GM12878 (cell line): Measurements from ENCODE around the gene NSUN7. TPM values are rescaled to one million over a fixed set of nuclear protein-coding genes. Genes with fewer than 3 reads are reported as not detected.

ENCODE experiments used
- ATAC-seq: fragments of 200-7000 bp; cut with Tn5 transposase; 3 replicates; pipeline ENCODE4 v1.9.1; 2020; ENCODE audit warnings: mild to moderate bottlenecking, moderate library complexity
- BruUV-seq: library from RNA; stranded (reverse); fragments of 400-500 nt; replicated peaks from 2 replicates; lab custom pipeline; 2021; lab: Mats Ljungman, UMichigan
- CTCF ChIA-PET: fragments of 300-600 bp; sonication (Branson Sonifier 250); formaldehyde crosslinking; extraction: SDS; loops from one replicate; lab custom pipeline; 2021; ENCODE audit warnings: inconsistent platforms; lab: Yijun Ruan, JAX
- POLR2A ChIA-PET: fragments of 350-600 bp; formaldehyde crosslinking; extraction: SDS; loops from one replicate; lab custom pipeline; 2021; ENCODE audit warnings: inconsistent platforms; lab: Charles Lee
- RAD21 ChIA-PET: fragments of 300-600 bp; sonication (Branson Sonifier 250); formaldehyde crosslinking; loops from one replicate; lab custom pipeline; 2023; ENCODE audit warnings: antibody characterized with exemption; ENCODE audit not compliant: unreplicated experiment; lab: Charles Lee
- SMC1A ChIA-PET: fragments of 300-600 bp; sonication (Branson Sonifier 250); formaldehyde crosslinking; loops from one replicate; lab custom pipeline; 2023; ENCODE audit not compliant: unreplicated experiment, uncharacterized antibody; lab: Charles Lee
- DNase-seq: peaks from one replicate; pipeline ENCODE4 v3.0.0-alpha.2; 2011; ENCODE audit warnings: low read depth, low spot score
- FAIRE-seq: peaks from 3 replicates; lab custom pipeline; 2011; peaks lifted over from hg19 to GRCh38; lab: Jason Lieb, UNC
- H2AFZ ChIP-seq: 2 replicates; pipeline ENCODE4 v1.6.0; 2011; ENCODE audit warnings: low read depth, low read length, control low read depth; ENCODE audit not compliant: control insufficient read depth
- H3K27ac ChIP-seq: 2 replicates; pipeline ENCODE4 v1.5.1; 2011; ENCODE audit warnings: control low read depth; ENCODE audit not compliant: control insufficient read depth, insufficient read depth
- H3K27me3 ChIP-seq, 2 experiments: replicated peaks in 1 of 2; 2 replicates each; pipeline versions ENCODE4 v1.6.0 to v1.6.1; 2011; ENCODE audit warnings: low read length in 1 of 2; ENCODE audit not compliant: control insufficient read depth in 2 of 2, insufficient read depth in 2 of 2
- H3K36me3 ChIP-seq, 2 experiments: 2 replicates each; pipeline ENCODE4 v1.5.1; 2011; ENCODE audit warnings: low read length in 1 of 2; ENCODE audit not compliant: control insufficient read depth in 2 of 2, insufficient read depth in 2 of 2
- H3K4me1 ChIP-seq: 2 replicates; pipeline ENCODE4 v1.6.1; 2011; ENCODE audit warnings: mild to moderate bottlenecking, low read length, moderate library complexity, mixed read lengths; ENCODE audit not compliant: control insufficient read depth, insufficient read depth
- H3K4me2 ChIP-seq: 2 replicates; pipeline ENCODE4 v1.6.0; 2011; ENCODE audit warnings: control low read depth; ENCODE audit not compliant: control insufficient read depth, insufficient read depth
- H3K4me3 ChIP-seq: fragments of 200-600 bp; sonication (generic); 2 replicates; pipeline ENCODE4 v1.5.1; 2016
- H3K79me2 ChIP-seq: 2 replicates; pipeline ENCODE4 v1.6.0; 2011; ENCODE audit warnings: low read length; ENCODE audit not compliant: control insufficient read depth, insufficient read depth
- H3K9ac ChIP-seq: 2 replicates; pipeline ENCODE4 v1.8.0; 2011; ENCODE audit warnings: low read length, control low read depth, mixed read lengths; ENCODE audit not compliant: control insufficient read depth, insufficient read depth
- H3K9me3 ChIP-seq: replicated peaks from 3 replicates; pipeline ENCODE4 v1.5.1; 2011; ENCODE audit warnings: mild to moderate bottlenecking, low read length; ENCODE audit not compliant: control insufficient read depth, insufficient read depth
- H4K20me1 ChIP-seq: 2 replicates; pipeline ENCODE4 v1.6.0; 2011; ENCODE audit not compliant: control insufficient read depth, insufficient read depth
- CREM ChIP-seq: IDR thresholded peaks from 2 replicates; pipeline ENCODE4 v1.6.1; 2014; ENCODE audit warnings: antibody characterized with exemption, low read depth
- DPF2 ChIP-seq: fragments of 450-650 bp; IDR thresholded peaks from 2 replicates; pipeline ENCODE4 v1.6.1; 2017; ENCODE audit warnings: mild to moderate bottlenecking
- NR2C1 ChIP-seq: fragments of 450-650 bp; IDR thresholded peaks from 2 replicates; pipeline ENCODE4 v1.6.1; 2017; ENCODE audit warnings: antibody characterized with exemption, mild to moderate bottlenecking, moderate library complexity
- WRNIP1 ChIP-seq: IDR thresholded peaks from 2 replicates; pipeline ENCODE4 v1.6.1; 2011; ENCODE audit warnings: low read depth, low read length, improper control_type of control experiment, borderline replicate concordance
- ZNF622 ChIP-seq: fragments of 450-650 bp; IDR thresholded peaks from 2 replicates; pipeline ENCODE4 v1.6.1; 2017; ENCODE audit warnings: mild to moderate bottlenecking, inconsistent platforms
- WGBS: methylation state at CpG from one replicate; pipeline ENCODE4 v1.1.6; 2016; ENCODE audit warnings: low lambda C conversion rate; ENCODE audit not compliant: insufficient replicate concordance, insufficient coverage; ENCODE audit errors: missing lambda C conversion rate; 5-methylcytosine and 5-hydroxymethylcytosine counted together
- in situ Hi-C: fragments of 300-500 bp; cut with MboI; formaldehyde crosslinking; loops from 9 replicates; pipeline ENCODE4 v1.14.3; 2018; ENCODE audit warnings: mixed read lengths
- intact Hi-C: fragments of 100-400 bp; cut with micrococcal nuclease; formaldehyde crosslinking; loops from one replicate; pipeline ENCODE4 v1.14.2; 2022; ENCODE audit not compliant: unreplicated experiment
- polyA plus RNA-seq, 11 experiments: library from polyadenylated mRNA; depleted of rRNA in 4 of 11; unstranded in 6 of 11; stranded (reverse) in 5 of 11; fragments of >200 nt; fragmentation: Nextera tagmentation in 4 of 11; fragmentation: Illumina TruSeq in 1 of 11; extraction: Ambion mirVana in 4 of 11; extraction: Trizol in 1 of 11; gene quantifications; 1 replicate in 1 of 11; 2 replicates in 10 of 11; pipeline versions ENCODE4 v1.2.1 to v1.2.3, GENCODE V29; 2011 to 2016; ENCODE audit warnings: inconsistent platforms in 2 of 11, missing spikeins in 2 of 11, low read depth in 1 of 11
- total RNA-seq, 4 experiments: library from RNA; depleted of rRNA in 3 of 4; stranded (reverse); fragments of >200 nt in 3 of 4; fragmentation: Illumina TruSeq in 1 of 4; extraction: Trizol in 1 of 4; gene quantifications; 2 replicates each; pipeline versions ENCODE4 v1.2.1 to v1.2.3, GENCODE V29; 2013 to 2021
- TF ChIP-seq, protein P1 (sequence below): fragments of 450-650 bp; IDR thresholded peaks from 2 replicates; pipeline ENCODE4 v1.6.1; 2017; ENCODE audit warnings: mild to moderate bottlenecking, low read depth, inconsistent platforms; ENCODE audit not compliant: poor library complexity, severe bottlenecking
- TF ChIP-seq, protein P2 (sequence below): fragments of 450-650 bp; IDR thresholded peaks from 2 replicates; pipeline ENCODE4 v1.6.1; 2018; ENCODE audit warnings: borderline replicate concordance, mild to moderate bottlenecking; ENCODE audit not compliant: partially characterized antibody

NSUN7 gene
- total and polyA plus RNA-seq, 10 of the 15 experiments (the other 5 are each of a cell fraction or from before 2014, with no cell fraction given), result 0.02 to 0.21 (median 0.15) TPM; not detected in 3

DNA sequence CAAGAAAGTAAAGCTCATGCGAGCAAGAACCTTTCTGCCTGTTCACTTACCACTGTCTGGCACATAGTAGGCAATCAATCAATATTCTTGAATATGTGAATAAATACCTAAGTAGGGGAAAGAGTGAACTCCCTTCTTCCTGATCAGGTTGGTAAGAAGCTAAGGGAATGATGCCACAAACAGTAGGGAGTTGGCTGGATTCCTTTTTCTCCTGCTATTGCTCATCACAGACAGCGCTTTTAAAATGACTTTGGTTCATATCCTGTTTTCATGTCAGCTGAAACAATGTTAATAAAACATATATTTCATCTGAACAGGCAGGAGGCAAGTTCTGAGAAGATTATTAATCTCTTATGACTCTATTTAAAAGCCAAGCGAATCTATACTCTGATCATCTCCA lies 99.2 kb downstream of the NSUN7 start:
- POLR2A ChIA-PET, result no interaction called here
- FAIRE-seq, result no peak

More for the DNA sequence above, 99.2 kb downstream of the NSUN7 start:
- ATAC-seq, result no peak
- no peaks in the 10 kb centered on the region for H3K9me3 ChIP-seq
- no peak for DNase-seq
- H3K36me3 ChIP-seq, result no peaks in the 10 kb centered on the region
- H3K4me3 ChIP-seq, result no peak overlapping the region
- SMC1A ChIA-PET, result interaction anchor here (0.9 to 1.1 kb wide), 3 partner anchors 8 to 49 kb away, joined by 3 to 4 read pairs (median 3); no protein-coding TSS in a partner anchor
- intact Hi-C loops (no loop called here), in situ Hi-C loops (no loop called here)
- H2AFZ ChIP-seq, result no peak overlapping the region
- H3K9ac ChIP-seq, result no peak overlapping the region
- RAD21 ChIA-PET, result interaction anchor here (0.7 kb wide), 1 partner anchor 368 kb away, joined by 3 read pairs; no protein-coding TSS in a partner anchor
- TF ChIP-seq NR2C1 (no peak), DPF2 (no peak), CREM (no peak), WRNIP1 (no peak), ZNF622 (no peak)
- TF ChIP-seq, protein P1, sequence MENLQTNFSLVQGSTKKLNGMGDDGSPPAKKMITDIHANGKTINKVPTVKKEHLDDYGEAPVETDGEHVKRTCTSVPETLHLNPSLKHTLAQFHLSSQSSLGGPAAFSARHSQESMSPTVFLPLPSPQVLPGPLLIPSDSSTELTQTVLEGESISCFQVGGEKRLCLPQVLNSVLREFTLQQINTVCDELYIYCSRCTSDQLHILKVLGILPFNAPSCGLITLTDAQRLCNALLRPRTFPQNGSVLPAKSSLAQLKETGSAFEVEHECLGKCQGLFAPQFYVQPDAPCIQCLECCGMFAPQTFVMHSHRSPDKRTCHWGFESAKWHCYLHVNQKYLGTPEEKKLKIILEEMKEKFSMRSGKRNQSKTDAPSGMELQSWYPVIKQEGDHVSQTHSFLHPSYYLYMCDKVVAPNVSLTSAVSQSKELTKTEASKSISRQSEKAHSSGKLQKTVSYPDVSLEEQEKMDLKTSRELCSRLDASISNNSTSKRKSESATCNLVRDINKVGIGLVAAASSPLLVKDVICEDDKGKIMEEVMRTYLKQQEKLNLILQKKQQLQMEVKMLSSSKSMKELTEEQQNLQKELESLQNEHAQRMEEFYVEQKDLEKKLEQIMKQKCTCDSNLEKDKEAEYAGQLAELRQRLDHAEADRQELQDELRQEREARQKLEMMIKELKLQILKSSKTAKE, result no peak
- TF ChIP-seq, protein P2, sequence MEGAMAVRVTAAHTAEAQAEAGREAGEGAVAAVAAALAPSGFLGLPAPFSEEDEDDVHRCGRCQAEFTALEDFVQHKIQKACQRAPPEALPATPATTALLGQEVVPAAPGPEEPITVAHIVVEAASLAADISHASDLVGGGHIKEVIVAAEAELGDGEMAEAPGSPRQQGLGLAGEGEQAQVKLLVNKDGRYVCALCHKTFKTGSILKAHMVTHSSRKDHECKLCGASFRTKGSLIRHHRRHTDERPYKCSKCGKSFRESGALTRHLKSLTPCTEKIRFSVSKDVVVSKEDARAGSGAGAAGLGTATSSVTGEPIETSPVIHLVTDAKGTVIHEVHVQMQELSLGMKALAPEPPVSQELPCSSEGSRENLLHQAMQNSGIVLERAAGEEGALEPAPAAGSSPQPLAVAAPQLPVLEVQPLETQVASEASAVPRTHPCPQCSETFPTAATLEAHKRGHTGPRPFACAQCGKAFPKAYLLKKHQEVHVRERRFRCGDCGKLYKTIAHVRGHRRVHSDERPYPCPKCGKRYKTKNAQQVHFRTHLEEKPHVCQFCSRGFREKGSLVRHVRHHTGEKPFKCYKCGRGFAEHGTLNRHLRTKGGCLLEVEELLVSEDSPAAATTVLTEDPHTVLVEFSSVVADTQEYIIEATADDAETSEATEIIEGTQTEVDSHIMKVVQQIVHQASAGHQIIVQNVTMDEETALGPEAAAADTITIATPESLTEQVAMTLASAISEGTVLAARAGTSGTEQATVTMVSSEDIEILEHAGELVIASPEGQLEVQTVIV, result no peak
- no peaks in the 10 kb centered on the region for H3K79me2 ChIP-seq
- no peaks in the 10 kb centered on the region for H3K27me3 ChIP-seq
- CTCF ChIA-PET, result interaction anchor here (0.6 to 11.5 kb wide), 4 partner anchors 8 to 156 kb away, joined by 3 to 224 read pairs (median 8); no protein-coding TSS in a partner anchor
- WGBS, result 67% methylated on average over 3 of the region's 3 CpGs
- no peak overlapping the region for H3K27ac ChIP-seq
- BruUV-seq, result no TSS peak
- no peak overlapping the region for H3K4me2 ChIP-seq
- H4K20me1 ChIP-seq, result no peaks in the 10 kb centered on the region
- H3K4me1 ChIP-seq, result no peaks in the 10 kb centered on the region
